ENCODE results near the gene GNG4. TPM values are rescaled to one million over a fixed set of nuclear protein-coding genes. Genes with fewer than 3 reads are reported as not detected.
A peak's percentile ranks its signal among the peaks of the same experiment; 100 is the strongest.

The GNG4 gene
- total RNA-seq: 1 to 10 TPM in 1 of 3 donors, under 1 TPM in 1, not detected in 1; 0.15 to 2.9 TPM

GRCh38 chr1:235649368-235650163, at the start of gene GNG4:
TSS of gene GNG4 (minus strand) at chr1:235649784. CDS start at chr1:235583838, 65,946 bp downstream.
- Histone ChIP-seq H3K4me3 (peak within 1 kb of the TSS; percentile 38 to 67 (median 62)), H3K36me3 (no peaks in the 10 kb centered on the region), H3K4me1 (no peaks in the 10 kb centered on the region), H3K9me3 (peaks cover 0 to 6% of the 10 kb centered on the region in 2 donors), H3K27ac (no peak within 1 kb of the TSS), H3K27me3 (peaks cover 0 to 21% of the 10 kb centered on the region in 2 donors)
- intact Hi-C loops (cut with DNase I; ENCODE audit: low total_unique reads): no loop called here
- TF ChIP-seq POLR2AphosphoS5 (IDR thresholded peaks at IDR 0.05) (no peak), CTCF (IDR thresholded peaks at IDR 0.05) (no peak), POLR2A (IDR thresholded peaks at IDR 0.05) (no peak)
- no peak for DNase-seq (ENCODE audit: low spot score in 2 of 2)

- Histone ChIP-seq H3K9me3 (no peaks in the 10 kb centered on the region), H3K36me3 (no peaks in the 10 kb centered on the region), H3K27ac (no peak overlapping the region), H3K4me1 (no peaks in the 10 kb centered on the region), H3K27me3 (no peaks in the 10 kb centered on the region), H3K4me3 (no peak overlapping the region)
- TF ChIP-seq POLR2AphosphoS5 (IDR thresholded peaks at IDR 0.05) (no peak), CTCF (IDR thresholded peaks at IDR 0.05) (no peak), POLR2A (IDR thresholded peaks at IDR 0.05) (no peak)
- no peak for DNase-seq (ENCODE audit: low spot score in 2 of 2)
- intact Hi-C loops (cut with DNase I; ENCODE audit: low total_unique reads): no loop called here
These were observed 47.9 kb upstream of the GNG4 start for GRCh38 chr1:235697508-235697907.

GRCh38 chr1:235689356-235689755, 39.8 kb upstream of the GNG4 start:
- Histone ChIP-seq H3K27me3 (no peaks in the 10 kb centered on the region), H3K27ac (no peak overlapping the region), H3K4me1 (no peaks in the 10 kb centered on the region), H3K36me3 (no peaks in the 10 kb centered on the region), H3K9me3 (no peaks in the 10 kb centered on the region), H3K4me3 (no peak overlapping the region)
- TF ChIP-seq POLR2AphosphoS5 (IDR thresholded peaks at IDR 0.05) (no peak), CTCF (IDR thresholded peaks at IDR 0.05) (no peak), POLR2A (IDR thresholded peaks at IDR 0.05) (no peak)
- no peak for DNase-seq (ENCODE audit: low spot score in 2 of 2)
- intact Hi-C loops (cut with DNase I; ENCODE audit: low total_unique reads): no loop called here

- DNase-seq (ENCODE audit: low spot score in 2 of 2): no peak
- Histone ChIP-seq H3K27ac (no peak overlapping the region), H3K36me3 (no peaks in the 10 kb centered on the region), H3K9me3 (no peaks in the 10 kb centered on the region), H3K4me1 (no peaks in the 10 kb centered on the region), H3K27me3 (no peaks in the 10 kb centered on the region), H3K4me3 (no peak overlapping the region)
- no peak for TF ChIP-seq POLR2AphosphoS5 (IDR thresholded peaks at IDR 0.05)
- intact Hi-C loops (cut with DNase I; ENCODE audit: low total_unique reads): no loop called here
These were observed 38.5 kb upstream of the GNG4 start for GRCh38 chr1:235688096-235688495.

GRCh38 chr1:235683653-235684052, 34.1 kb upstream of the GNG4 start:
- TF ChIP-seq CTCF (IDR thresholded peaks at IDR 0.05) (no peak), POLR2A (IDR thresholded peaks at IDR 0.05) (no peak), POLR2AphosphoS5 (IDR thresholded peaks at IDR 0.05) (no peak)

More at GRCh38 chr1:235683653-235684052, 34.1 kb upstream of the GNG4 start:
- Histone ChIP-seq H3K27ac (no peak overlapping the region), H3K36me3 (no peaks in the 10 kb centered on the region), H3K4me1 (no peaks in the 10 kb centered on the region), H3K27me3 (no peaks in the 10 kb centered on the region), H3K4me3 (no peak overlapping the region), H3K9me3 (no peaks in the 10 kb centered on the region)
- DNase-seq (ENCODE audit: low spot score in 2 of 2): no peak
- intact Hi-C loops (cut with DNase I; ENCODE audit: low total_unique reads): loop anchor here (2.0 kb wide), 1 partner anchor 23 kb away; no protein-coding TSS in a partner anchor

All from breast epithelium (tissue), 4 donors.